BJ (cell line): Measurements from ENCODE around the gene ACTA2. TPM values are rescaled to one million over a fixed set of nuclear protein-coding genes. Genes with fewer than 3 reads are reported as not detected.

Experiments
- CTCF ChIA-PET: fragments of 350-600 bp; formaldehyde crosslinking; extraction: SDS; loops from one replicate; lab custom pipeline; 2021; ENCODE audit warnings: antibody characterized with exemption, inconsistent platforms; lab: Yijun Ruan, JAX
- POLR2A ChIA-PET: fragments of 300-600 bp; sonication (Branson Sonifier 250); formaldehyde crosslinking; extraction: SDS; loops from one replicate; lab custom pipeline; 2021; ENCODE audit warnings: antibody characterized with exemption; lab: Charles Lee
- DNase-seq: peaks from one replicate; pipeline ENCODE4 v3.0.0-alpha.2; 2011; ENCODE audit warnings: low read depth
- H3K27me3 ChIP-seq: 2 replicates; pipeline ENCODE4 v1.6.0; 2011; ENCODE audit warnings: low read length; ENCODE audit not compliant: control insufficient read depth, insufficient read depth
- H3K36me3 ChIP-seq: 2 replicates; pipeline ENCODE4 v1.5.1; 2011; ENCODE audit warnings: low read length; ENCODE audit not compliant: control insufficient read depth, insufficient read depth
- H3K4me3 ChIP-seq: 2 replicates; pipeline ENCODE4 v1.5.1; 2011; ENCODE audit warnings: low read depth, mild to moderate bottlenecking, control low read depth, low read length
- polyA plus RNA-seq: library from polyadenylated mRNA; depleted of rRNA; stranded (reverse); fragments of >200 nt; gene quantifications from 2 replicates; pipeline ENCODE4 v1.2.3, GENCODE V29; 2011
- TF ChIP-seq, protein P1 (sequence below): IDR thresholded peaks from 2 replicates; pipeline ENCODE4 v1.5.1; 2011; ENCODE audit warnings: low read depth, mild to moderate bottlenecking, control low read depth, inconsistent platforms, low read length, moderate library complexity; ENCODE audit not compliant: insufficient read depth

The ACTA2 gene
- polyA plus RNA-seq, 1 experiment = 1,821 TPM

DNA sequence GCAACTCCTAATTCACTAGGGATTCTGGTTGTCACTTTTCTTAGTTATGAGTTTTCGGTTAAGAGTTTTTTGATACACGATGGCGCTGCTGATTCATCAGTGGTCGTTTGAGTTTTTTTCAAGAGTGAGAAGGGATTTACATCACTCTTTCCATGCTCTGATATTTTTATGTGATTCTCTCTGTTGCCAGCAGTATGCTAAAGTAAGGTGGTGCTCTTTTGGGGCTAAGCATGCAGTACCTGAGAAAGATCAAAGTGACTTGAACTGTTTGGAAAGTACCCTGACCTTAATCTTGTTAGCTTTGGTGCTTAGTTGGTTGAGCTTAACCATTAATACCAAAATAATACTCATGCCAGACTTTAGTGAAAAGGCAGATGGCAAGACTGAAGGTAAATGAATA lies 44.4 kb downstream of the ACTA2 start:
- POLR2A ChIA-PET = no interaction called here
- H3K4me3 ChIP-seq = no peak overlapping the region
- CTCF ChIA-PET = no interaction called here
- TF ChIP-seq, protein P1, sequence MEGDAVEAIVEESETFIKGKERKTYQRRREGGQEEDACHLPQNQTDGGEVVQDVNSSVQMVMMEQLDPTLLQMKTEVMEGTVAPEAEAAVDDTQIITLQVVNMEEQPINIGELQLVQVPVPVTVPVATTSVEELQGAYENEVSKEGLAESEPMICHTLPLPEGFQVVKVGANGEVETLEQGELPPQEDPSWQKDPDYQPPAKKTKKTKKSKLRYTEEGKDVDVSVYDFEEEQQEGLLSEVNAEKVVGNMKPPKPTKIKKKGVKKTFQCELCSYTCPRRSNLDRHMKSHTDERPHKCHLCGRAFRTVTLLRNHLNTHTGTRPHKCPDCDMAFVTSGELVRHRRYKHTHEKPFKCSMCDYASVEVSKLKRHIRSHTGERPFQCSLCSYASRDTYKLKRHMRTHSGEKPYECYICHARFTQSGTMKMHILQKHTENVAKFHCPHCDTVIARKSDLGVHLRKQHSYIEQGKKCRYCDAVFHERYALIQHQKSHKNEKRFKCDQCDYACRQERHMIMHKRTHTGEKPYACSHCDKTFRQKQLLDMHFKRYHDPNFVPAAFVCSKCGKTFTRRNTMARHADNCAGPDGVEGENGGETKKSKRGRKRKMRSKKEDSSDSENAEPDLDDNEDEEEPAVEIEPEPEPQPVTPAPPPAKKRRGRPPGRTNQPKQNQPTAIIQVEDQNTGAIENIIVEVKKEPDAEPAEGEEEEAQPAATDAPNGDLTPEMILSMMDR = no peak
- H3K27me3 ChIP-seq = no peaks in the 10 kb centered on the region
- DNase-seq = no peak
- peaks cover 1% of the 10 kb centered on the region for H3K36me3 ChIP-seq

DNA sequence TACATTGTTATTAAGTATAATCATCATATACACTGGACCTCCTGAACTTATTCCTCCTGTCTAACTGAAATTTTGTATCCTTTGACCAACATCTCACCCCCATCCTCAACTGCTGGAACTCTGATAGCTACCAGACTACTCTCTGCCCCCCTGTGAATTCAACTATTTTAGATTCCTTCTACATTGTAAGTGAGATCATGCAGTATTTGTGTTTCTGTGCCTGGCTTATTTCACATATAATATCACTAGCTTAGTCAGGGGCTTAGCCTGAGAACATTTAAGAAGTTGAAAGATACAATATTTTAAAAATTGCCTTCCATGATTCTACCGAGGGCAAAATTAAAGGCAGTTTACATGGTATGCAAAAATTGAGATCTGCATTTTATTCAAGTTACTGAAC lies 45.7 kb downstream of the ACTA2 start:
- Histone ChIP-seq H3K36me3 (peaks cover 1% of the 10 kb centered on the region), H3K4me3 (no peak overlapping the region), H3K27me3 (no peaks in the 10 kb centered on the region)
- TF ChIP-seq, protein P1 = no peak
- CTCF ChIA-PET = interaction anchor here (0.9 kb wide), 1 partner anchor 71 kb away, joined by 3 read pairs; no protein-coding TSS in a partner anchor
- POLR2A ChIA-PET = no interaction called here
- no peak for DNase-seq

DNA sequence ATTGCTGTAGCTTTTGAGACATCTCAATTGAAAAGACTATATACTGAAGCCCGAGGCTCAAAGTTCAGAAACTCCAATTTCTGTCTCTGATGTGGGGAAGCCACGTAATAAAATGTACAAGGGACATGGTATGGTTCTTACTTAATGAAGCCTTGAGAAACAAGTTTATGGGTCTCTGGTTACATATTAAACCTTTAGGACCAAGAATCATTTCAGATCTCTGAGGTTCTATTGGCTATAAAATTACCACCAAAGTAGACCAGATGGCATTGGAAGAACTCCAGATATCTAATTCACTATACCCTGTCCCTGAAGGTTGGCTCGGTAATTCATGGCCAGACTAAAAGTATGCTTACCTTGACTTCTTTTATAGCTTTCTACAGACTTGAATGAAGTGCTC lies 48.9 kb downstream of the ACTA2 start:
- Histone ChIP-seq H3K27me3 (no peaks in the 10 kb centered on the region), H3K4me3 (no peak overlapping the region), H3K36me3 (peaks cover 1% of the 10 kb centered on the region)
- POLR2A ChIA-PET = no interaction called here
- CTCF ChIA-PET = no interaction called here
- TF ChIP-seq, protein P1 = no peak
- DNase-seq = no peak

DNA sequence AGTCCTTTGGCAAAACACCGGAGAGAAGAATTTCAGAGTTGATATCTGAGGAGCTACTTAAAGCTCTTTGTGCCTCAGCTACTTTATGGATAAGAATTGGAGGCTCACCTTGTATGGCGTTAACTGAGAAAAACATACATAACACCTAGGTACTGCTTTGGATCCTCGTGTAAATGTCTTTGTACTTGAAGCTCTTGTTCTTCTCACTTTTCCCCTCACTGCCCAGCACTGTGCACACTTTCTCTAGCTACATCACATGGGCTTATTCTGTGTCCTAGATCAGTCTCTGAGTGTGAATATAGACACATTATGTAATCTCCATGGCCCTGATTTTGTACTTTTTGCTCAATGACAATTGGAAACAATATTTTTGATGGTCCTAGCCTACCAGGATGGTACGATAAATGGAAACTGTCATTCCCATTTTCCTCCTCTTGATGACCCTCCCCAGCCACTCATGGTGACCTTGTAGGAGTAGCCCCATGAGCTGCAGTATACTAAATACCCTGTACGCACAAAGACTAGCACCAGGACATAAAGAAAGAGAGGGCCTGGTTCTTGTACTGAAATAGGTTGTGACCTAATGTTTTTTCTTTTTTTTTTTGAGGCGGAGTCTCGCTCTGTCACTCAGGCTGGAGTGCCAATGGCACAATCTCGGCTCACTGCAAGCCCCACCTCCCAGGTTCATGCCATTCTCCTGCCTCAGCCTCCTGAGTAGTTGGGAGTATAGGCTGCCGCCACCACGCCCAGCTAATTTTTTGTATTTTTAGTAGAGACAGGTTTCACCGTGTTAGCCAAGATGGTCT lies 50.4 kb downstream of the ACTA2 start:
- POLR2A ChIA-PET = interaction anchor here (0.6 kb wide), 1 partner anchor 345 kb away, joined by 4 read pairs; no protein-coding TSS in a partner anchor
- Histone ChIP-seq H3K36me3 (no peaks in the 10 kb centered on the region; the same call in none of the 2 replicates), H3K4me3 (no peak overlapping the region), H3K27me3 (no peaks in the 10 kb centered on the region)
- DNase-seq = no peak
- CTCF ChIA-PET = interaction anchor here (2.9 to 3.2 kb wide), 2 partner anchors 30 to 67 kb away, joined by 12 to 14 read pairs; no protein-coding TSS in a partner anchor
- TF ChIP-seq, protein P1 = no peak

DNA sequence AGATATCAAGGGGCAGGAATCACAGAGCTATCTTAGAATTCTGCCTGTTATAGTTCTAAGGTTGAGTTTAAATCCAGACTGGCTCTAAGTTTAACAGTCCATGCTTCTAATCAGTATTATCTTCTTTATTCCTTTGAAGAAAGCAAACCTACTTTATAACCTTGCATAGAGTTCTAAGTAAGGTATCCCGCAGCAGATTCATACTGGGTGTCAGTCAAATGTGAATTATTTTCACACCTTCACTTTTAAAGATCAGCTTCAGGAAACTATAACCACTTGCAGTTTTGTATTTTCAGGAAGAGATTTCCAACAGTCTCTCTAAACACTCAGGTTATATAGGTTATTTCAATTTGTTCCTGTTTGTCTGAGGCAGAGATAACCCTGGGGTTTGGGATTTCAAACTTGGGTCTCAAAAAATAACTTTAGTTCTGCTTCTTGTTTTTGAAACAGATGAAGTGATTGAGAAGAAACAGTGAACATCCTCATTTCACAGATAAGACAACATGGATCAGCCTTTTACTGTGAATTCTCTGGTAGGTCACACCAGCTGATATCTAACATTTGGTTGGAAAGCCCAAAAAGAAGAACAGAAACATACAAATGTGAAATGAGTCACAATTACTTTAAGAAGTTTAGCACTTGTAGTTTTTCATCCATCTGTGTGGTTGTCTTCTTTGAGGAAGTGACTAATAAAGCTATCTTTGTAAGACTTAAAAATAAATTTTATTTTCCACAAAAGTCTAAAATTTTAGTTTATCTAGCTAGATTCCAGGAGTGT lies 51.2 kb downstream of the ACTA2 start:
- Histone ChIP-seq H3K4me3 (no peak overlapping the region), H3K36me3 (no peaks in the 10 kb centered on the region; the same call in none of the 2 replicates), H3K27me3 (no peaks in the 10 kb centered on the region)
- ChIA-PET POLR2A (interaction anchor here (0.6 kb wide), 1 partner anchor 344 kb away, joined by 4 read pairs; no protein-coding TSS in a partner anchor), CTCF (interaction anchor here (2.9 to 3.2 kb wide), 2 partner anchors 31 to 66 kb away, joined by 12 to 14 read pairs; no protein-coding TSS in a partner anchor)
- DNase-seq = no peak
- TF ChIP-seq, protein P1 = no peak
